GM18505 (cell line): ENCODE results near the gene THSD4.
"Not testable (repeated sequence)": the region's sequence is repeated elsewhere in the genome, so short reads cannot be mapped to it uniquely, and the experiment has no call there.

Experiments used
- ATAC-seq: cut with Tn5 transposase; IDR thresholded peaks from one replicate; pipeline ENCODE4 v1.9.1; 2021; ENCODE audit not compliant: unreplicated experiment
- POLR2A ChIP-seq: IDR thresholded peaks from 4 replicates; pipeline ENCODE4 v1.6.1; 2011; ENCODE audit warnings: borderline replicate concordance; ENCODE audit not compliant: insufficient read depth, insufficient read length; ENCODE audit errors: extremely low read depth

The THSD4 gene

GRCh38 chr15:71660501-71660900 lies 545.2 kb downstream of the THSD4 start:
- no peak for ATAC-seq
- TF ChIP-seq POLR2A: no peak

DNA sequence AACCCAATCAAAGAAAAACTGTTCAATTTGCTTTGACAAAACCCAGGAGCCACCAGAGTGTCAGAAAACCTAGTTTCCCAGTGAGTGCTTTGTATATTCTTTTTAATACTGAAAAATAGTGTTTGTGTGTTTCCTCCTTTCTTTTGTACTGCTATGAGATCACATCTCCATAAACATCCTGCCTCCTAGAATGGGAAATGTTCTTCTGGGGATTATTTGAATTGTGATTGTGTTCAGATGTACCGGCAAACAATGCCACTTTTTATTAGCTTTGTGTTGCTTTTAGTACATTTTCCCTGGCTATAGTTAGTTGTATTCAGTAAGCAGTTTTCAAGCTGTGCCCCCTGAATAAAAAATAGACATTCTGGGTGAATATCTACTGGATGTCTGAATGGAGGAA lies 547.0 kb downstream of the THSD4 start:
- no peak for ATAC-seq
- TF ChIP-seq POLR2A: no peak

DNA sequence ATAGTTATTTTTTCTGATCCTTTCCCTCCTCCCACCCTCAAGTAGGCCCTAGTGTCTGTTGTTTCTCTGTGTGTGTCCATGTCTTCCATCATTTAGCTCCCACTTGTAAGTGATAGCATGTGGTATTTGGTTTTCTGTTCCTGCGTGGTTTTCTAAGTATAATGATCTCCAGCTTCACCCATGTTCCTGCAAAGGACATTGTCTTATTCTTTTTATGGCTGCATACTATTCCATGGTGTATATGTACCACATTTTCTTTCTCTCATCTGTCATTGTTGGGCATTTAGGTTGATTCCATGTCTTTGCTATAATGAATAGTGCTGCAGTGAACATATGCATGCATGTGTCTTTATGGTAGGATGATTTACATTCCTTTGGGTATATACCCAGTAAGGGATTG lies 549.4 kb downstream of the THSD4 start:
- TF ChIP-seq POLR2A: no peak
- ATAC-seq: no peak

DNA sequence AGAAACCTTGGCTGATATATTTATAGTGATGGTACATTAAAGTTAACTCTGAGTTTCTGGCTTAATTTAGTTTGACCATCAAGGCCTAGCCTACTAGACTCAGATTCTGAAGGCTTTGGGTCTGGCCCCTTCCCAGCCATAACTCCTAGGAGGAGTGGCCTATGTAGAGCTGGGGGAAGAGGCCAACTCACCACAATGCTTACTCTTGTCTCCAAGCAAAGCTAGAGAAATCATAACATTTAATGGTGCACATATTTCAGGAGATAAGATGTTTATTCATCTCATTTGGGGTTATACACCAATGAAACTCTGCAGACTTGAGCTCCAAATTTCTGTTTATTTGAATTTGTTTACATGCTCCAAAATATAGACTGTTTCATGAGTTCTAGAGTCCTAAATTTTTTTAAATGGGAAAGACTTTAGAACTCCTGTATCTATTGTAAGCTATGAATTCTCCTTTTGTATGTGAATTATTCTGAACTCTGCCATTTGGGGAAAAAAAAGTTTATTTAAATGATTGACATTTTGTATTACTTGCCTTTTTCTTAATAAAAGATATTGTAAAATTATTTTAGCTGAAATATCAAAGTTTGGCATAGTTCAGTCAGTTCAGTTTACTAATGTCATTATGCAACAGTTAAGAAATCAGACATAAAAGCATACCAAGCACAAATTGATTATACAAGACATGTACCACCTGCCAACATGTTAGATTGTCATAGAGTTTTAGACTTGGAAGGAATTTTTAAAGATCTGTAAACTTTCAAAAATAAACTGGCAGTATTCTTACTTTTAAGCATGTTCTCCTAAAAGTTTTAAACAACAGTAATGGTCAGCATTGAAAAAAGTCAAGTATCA lies 551.7 kb downstream of the THSD4 start:
- no peak for ATAC-seq
- no peak for TF ChIP-seq POLR2A

GRCh38 chr15:71669688-71670087 lies 554.4 kb downstream of the THSD4 start:
- TF ChIP-seq POLR2A: no peak
- ATAC-seq: no peak

DNA sequence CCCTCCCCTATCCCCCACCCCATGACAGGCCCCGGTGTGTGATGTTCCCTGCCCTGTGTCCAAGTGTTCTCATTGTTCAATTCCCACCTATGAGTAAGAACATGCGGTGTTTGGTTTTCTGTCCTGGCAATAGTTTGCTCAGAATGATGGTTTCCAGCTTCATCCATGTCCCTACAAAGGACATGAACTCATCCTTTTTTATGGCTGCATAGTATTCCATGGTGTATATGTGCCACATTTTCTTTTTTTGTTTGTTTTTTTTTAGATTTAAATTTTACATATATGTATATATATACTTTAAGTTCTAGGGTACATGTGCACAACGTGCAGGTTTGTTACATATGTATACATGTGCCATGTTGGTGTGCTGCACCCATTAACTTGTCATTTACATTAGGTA lies 555.0 kb downstream of the THSD4 start:
- ATAC-seq: not testable (repeated sequence)

GRCh38 chr15:71674354-71674753 lies 559.1 kb downstream of the THSD4 start:
- no peak for TF ChIP-seq POLR2A
- ATAC-seq: no peak

DNA sequence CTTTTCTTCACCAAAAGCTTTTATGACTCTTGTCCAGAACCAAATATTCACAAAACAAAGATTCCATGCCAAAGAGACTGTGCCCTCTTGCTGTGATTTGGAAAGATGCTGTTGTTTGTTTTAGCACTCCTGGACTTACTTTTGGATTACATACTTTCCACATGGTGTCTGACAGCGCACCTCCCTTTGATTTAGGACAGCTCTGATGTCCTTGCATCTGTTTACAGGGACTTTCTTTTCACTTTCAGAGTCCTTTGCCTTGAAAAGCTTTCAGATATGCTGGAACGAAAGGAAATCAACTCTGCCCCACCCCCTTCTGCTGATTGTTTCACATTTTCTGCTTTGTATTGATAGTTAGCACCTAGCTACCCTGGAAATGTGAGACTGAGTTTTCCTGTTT lies 562.1 kb downstream of the THSD4 start:
- TF ChIP-seq POLR2A: no peak
- ATAC-seq: no peak

- no peak for ATAC-seq
Observed at GRCh38 chr15:71677766-71678165, 562.5 kb downstream of the THSD4 start.

GRCh38 chr15:71678191-71678590 lies 562.9 kb downstream of the THSD4 start:
- ATAC-seq: no peak
- no peak for TF ChIP-seq POLR2A

More at GRCh38 chr15:71677766-71678165, 562.5 kb downstream of the THSD4 start:
- no peak for TF ChIP-seq POLR2A

DNA sequence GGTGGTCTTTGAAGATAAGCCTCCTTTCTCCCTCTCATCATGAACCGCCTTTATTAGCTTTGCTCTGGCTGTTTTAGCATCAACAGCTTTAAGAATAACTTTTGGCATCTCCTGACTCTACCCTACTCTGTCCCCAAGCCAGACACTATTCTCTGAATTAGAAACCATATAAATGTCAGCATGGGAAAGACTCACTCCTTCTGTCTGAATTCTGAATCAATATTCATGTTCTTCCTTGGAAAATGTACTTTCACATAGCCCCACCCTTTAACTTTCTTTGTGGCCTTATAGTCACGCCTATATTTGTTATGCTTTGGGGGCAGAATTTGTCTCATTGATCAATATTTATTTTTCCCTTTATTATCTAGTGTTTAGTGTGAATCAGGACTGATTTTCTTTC lies 563.3 kb downstream of the THSD4 start:
- no peak for TF ChIP-seq POLR2A
- ATAC-seq: no peak

DNA sequence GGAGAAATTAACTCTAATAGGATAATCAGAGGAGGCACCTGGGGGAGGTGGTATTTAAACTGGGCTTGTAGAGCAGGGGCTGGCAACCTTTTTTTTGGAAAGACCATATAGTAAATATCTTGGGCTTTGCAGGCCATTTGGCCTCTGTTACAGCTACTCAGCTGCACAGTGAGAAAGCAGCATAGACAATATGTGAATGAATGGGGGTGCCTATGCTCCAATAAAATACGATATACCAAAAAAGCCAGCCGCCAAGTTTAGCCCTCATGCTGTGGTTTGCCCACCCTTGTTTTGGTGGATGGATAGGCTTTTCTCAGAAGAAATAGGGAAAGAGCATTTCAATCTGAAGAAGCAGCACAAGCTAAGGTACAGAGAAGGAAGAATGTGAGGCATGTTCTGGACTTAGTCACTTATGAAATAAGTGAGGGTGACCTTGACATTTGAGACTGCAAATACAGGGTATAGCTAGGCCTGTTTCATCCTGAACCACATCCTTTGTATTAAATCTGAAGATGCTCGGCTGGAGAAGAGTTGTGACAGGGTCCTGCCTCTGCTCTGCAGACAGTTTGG lies 564.0 kb downstream of the THSD4 start:
- TF ChIP-seq POLR2A: no peak
- no peak for ATAC-seq

DNA sequence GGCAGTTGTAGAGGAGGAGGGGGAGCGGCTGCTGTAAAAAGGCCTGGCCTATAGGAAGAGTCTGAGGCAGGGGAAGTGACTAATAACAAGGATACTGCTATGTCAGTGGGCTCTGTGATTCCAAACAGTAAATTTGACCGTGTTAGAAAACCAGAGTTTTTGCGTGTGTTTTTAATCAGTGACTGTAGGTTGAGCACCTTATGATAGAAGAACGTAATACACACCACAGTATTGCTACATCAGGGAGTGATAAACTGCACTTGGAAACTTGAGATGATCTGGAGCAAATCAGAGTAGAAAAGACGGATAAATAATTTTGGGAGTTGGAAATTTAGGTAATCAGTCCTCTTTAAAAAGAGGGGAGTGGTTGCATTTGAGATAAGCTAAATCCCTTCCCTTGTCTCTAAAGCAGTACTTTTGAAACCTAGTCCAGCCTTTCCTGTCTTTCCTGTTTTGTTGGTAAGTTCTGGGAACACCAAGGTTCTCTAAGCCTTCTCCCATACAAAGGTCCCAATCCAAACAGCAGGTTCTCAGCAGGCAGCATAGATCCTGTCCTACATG lies 564.6 kb downstream of the THSD4 start:
- no peak for ATAC-seq

DNA sequence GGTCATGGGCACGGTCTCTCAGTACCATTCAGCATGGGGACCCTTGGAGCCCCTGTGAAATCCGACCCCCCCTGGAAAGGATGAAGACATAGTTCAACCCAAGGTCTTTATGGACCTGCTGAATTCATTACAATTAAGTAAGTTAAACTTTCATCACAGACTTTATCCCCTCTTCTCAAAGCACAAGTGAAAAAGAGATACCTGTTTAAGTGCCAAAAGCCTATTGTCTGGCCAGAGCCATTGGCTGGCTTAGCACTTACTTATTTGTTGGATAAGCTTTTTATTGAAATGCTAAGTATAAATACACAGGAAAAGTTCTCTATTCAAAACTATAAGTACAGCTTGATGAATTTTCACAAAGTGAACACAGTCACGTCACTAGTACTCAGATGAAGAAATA lies 566.7 kb downstream of the THSD4 start:
- no peak for ATAC-seq
- no peak for TF ChIP-seq POLR2A

More for the DNA sequence above, 564.6 kb downstream of the THSD4 start:
- no peak for TF ChIP-seq POLR2A
